DOHH2 (cell line): ENCODE measurements around the gene SMIM23.

Experiments
- H3F3A ChIP-seq: fragments of 200-600 bp; sonication (generic), shearing (Covaris generic); 2 replicates; pipeline ENCODE4 v1.6.0; 2016; ENCODE audit warnings: antibody characterized with exemption, mild to moderate bottlenecking; ENCODE audit not compliant: control insufficient read depth, insufficient read depth
- H3K27ac ChIP-seq: fragments of 200-600 bp; sonication (generic); 2 replicates; pipeline ENCODE4 v1.5.1; 2014; ENCODE audit warnings: low read depth, mild to moderate bottlenecking, low read length, moderate library complexity
- H3K27me3 ChIP-seq: fragments of 200-600 bp; sonication (generic); 2 replicates; pipeline ENCODE4 v1.6.1; 2014; ENCODE audit warnings: mild to moderate bottlenecking, low read length, mixed read lengths; ENCODE audit not compliant: control insufficient read depth
- H3K36me3 ChIP-seq: fragments of 200-600 bp; sonication (generic); 2 replicates; pipeline ENCODE4 v1.6.1; 2014; ENCODE audit warnings: mild to moderate bottlenecking, low read length, moderate library complexity, mixed read lengths; ENCODE audit not compliant: control insufficient read depth
- H3K4me1 ChIP-seq: fragments of 200-600 bp; sonication (generic); 2 replicates; pipeline ENCODE4 v1.6.1; 2014; ENCODE audit warnings: mild to moderate bottlenecking, low read length, mixed read lengths; ENCODE audit not compliant: control insufficient read depth
- H3K4me2 ChIP-seq: fragments of 200-600 bp; sonication (generic); 2 replicates; pipeline ENCODE4 v1.6.0; 2014; ENCODE audit warnings: mild to moderate bottlenecking, low read length, moderate library complexity
- H3K4me3 ChIP-seq: fragments of 200-600 bp; sonication (generic); 2 replicates; pipeline ENCODE4 v1.5.1; 2014; ENCODE audit warnings: mild to moderate bottlenecking, low read length, mixed read lengths
- H3K79me2 ChIP-seq: fragments of 200-600 bp; sonication (generic); 2 replicates; pipeline ENCODE4 v1.6.1; 2014; ENCODE audit warnings: mild to moderate bottlenecking, low read length, mixed read lengths; ENCODE audit not compliant: control insufficient read depth
- H3K9me2 ChIP-seq: fragments of 200-600 bp; sonication (generic); replicated peaks from 2 replicates; pipeline ENCODE4 v1.6.1; 2014; ENCODE audit warnings: mild to moderate bottlenecking, low read length, mixed read lengths; ENCODE audit not compliant: control insufficient read depth
- H3K9me3 ChIP-seq: fragments of 200-600 bp; sonication (generic); 2 replicates; pipeline ENCODE4 v1.6.1; 2014; ENCODE audit warnings: antibody characterized with exemption, low read length, mixed read lengths; ENCODE audit not compliant: control insufficient read depth, insufficient read depth
- H4K20me1 ChIP-seq: fragments of 200-600 bp; sonication (generic); 2 replicates; pipeline ENCODE4 v1.6.0; 2014; ENCODE audit warnings: low read depth, mild to moderate bottlenecking, antibody characterized with exemption, low read length, moderate library complexity; ENCODE audit not compliant: control insufficient read depth, insufficient read depth
- EZH2phosphoT487 ChIP-seq: fragments of 200-600 bp; sonication (generic); IDR thresholded peaks from 2 replicates; pipeline ENCODE4 v1.6.1; 2017; ENCODE audit warnings: borderline replicate concordance, mild to moderate bottlenecking, antibody characterized with exemption, low read length, moderate library complexity, mixed read lengths
- TF ChIP-seq, protein P1 (sequence below): fragments of 200-600 bp; sonication (generic); IDR thresholded peaks from one replicate; pipeline ENCODE4 v1.5.1; 2014; ENCODE audit warnings: antibody characterized with exemption, mild to moderate bottlenecking, low read depth, low read length; ENCODE audit not compliant: poor library complexity, severe bottlenecking

SMIM23 gene

DNA sequence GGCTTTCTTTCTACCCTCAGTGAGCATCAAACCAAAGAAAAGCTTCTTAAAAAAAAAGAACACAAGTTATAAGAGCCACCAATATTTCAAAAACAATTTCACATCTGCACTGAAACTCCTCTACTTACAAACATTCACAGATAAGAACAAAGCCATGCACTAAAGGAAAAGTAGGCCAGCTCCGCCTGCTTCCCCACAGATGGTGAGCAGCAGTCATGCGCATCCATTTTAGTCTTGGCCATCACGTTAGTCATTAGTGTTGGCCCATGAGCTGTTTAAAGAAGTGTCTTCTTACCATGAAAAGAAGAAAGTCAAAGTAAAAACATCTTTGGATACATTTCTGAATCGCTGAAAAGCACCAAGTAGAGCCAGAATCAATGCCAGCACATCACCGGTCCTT is 40.0 kb upstream of the SMIM23 start:
- no peak overlapping the region for H3K4me3 ChIP-seq
- no peaks in the 10 kb centered on the region for H3K9me2 ChIP-seq
- H4K20me1 ChIP-seq, result no peaks in the 10 kb centered on the region
- H3K9me3 ChIP-seq, result no peaks in the 10 kb centered on the region
- TF ChIP-seq, protein P1, sequence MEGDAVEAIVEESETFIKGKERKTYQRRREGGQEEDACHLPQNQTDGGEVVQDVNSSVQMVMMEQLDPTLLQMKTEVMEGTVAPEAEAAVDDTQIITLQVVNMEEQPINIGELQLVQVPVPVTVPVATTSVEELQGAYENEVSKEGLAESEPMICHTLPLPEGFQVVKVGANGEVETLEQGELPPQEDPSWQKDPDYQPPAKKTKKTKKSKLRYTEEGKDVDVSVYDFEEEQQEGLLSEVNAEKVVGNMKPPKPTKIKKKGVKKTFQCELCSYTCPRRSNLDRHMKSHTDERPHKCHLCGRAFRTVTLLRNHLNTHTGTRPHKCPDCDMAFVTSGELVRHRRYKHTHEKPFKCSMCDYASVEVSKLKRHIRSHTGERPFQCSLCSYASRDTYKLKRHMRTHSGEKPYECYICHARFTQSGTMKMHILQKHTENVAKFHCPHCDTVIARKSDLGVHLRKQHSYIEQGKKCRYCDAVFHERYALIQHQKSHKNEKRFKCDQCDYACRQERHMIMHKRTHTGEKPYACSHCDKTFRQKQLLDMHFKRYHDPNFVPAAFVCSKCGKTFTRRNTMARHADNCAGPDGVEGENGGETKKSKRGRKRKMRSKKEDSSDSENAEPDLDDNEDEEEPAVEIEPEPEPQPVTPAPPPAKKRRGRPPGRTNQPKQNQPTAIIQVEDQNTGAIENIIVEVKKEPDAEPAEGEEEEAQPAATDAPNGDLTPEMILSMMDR, result no peak
- no peak for TF ChIP-seq EZH2phosphoT487
- H3K4me1 ChIP-seq, result peaks cover 7% of the 10 kb centered on the region
- no peaks in the 10 kb centered on the region for H3K36me3 ChIP-seq
- no peaks in the 10 kb centered on the region for H3F3A ChIP-seq
- no peak overlapping the region for H3K27ac ChIP-seq
- peaks cover 3% of the 10 kb centered on the region; the same call in 1 of the 2 replicates for H3K27me3 ChIP-seq
- no peaks in the 10 kb centered on the region for H3K79me2 ChIP-seq
- no peak overlapping the region for H3K4me2 ChIP-seq

DNA sequence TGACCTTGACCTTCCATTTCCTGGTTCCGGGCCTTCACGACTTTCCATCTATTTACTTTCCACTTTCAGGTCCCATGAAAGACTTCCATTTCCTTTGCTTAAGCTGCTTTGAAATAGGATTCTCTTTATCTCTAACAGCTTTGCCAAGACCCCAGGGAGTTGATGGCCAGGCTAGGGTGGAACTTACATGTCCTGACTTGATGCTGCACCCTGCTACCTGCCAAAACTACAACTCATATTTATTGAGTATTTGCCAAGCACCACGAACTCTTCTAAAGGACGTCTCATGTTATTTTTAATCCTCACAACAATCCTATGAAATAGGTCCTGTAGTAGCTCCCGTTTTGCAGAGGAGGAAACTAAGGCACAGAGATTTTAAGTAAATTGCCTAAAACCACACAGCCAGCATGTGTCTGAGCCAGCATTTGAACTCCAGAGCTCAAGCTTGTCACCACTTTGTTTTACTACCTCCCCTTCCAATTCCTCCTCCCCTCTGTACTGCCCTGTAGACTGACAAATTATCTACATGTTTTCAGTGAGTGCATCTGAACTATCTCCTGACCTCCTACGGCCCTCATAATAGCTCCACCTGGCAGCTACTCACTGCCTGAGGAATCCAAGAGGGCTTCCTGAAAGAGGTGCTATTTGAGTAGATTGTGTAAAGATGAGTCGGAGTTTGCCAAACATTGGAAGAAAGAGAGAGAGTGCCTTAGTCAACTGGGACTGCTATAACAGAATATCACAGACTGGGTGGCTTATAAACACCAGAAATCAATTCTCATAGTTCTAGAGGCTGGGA is 38.4 kb upstream of the SMIM23 start:
- Histone ChIP-seq H3K9me2 (no peaks in the 10 kb centered on the region), H3K9me3 (no peaks in the 10 kb centered on the region), H3K4me1 (peaks cover 5% of the 10 kb centered on the region)

DNA sequence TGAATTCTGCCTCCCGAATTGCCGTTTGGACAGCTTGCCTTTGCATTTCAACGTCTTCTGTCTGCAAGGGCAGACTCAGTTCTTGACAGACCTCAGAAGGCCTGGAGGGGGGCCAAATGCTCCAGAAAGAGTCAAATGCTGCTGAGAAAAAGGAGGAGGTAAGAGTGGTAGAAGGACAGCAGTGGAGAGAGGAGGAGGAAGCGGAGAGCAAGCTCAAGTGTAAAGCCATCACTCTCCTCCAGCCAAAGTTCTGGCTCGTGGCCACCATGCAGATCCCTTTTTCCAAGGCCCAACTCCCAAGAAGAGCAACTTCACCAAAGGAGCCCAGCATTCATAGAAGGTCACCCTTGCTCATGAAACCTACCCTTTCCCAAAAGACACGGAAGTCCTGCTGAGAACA is 36.9 kb upstream of the SMIM23 start:
- Histone ChIP-seq H4K20me1 (no peaks in the 10 kb centered on the region), H3K9me2 (no peaks in the 10 kb centered on the region)

More for the DNA sequence above, 38.4 kb upstream of the SMIM23 start:
- Histone ChIP-seq H3F3A (no peaks in the 10 kb centered on the region), H3K36me3 (no peaks in the 10 kb centered on the region), H3K27ac (no peak overlapping the region), H4K20me1 (no peaks in the 10 kb centered on the region), H3K4me2 (no peak overlapping the region), H3K27me3 (peaks cover 3% of the 10 kb centered on the region; the same call in 1 of the 2 replicates), H3K4me3 (no peak overlapping the region), H3K79me2 (no peaks in the 10 kb centered on the region)
- no peak for TF ChIP-seq EZH2phosphoT487
- TF ChIP-seq, protein P1, result no peak

More for the DNA sequence above, 36.9 kb upstream of the SMIM23 start:
- H3K4me3 ChIP-seq, result no peak overlapping the region
- no peak overlapping the region for H3K4me2 ChIP-seq
- no peaks in the 10 kb centered on the region for H3K36me3 ChIP-seq
- no peaks in the 10 kb centered on the region for H3K9me3 ChIP-seq
- no peak overlapping the region for H3K27ac ChIP-seq
- no peaks in the 10 kb centered on the region for H3K4me1 ChIP-seq
- no peak for TF ChIP-seq EZH2phosphoT487
- TF ChIP-seq, protein P1, result no peak
- H3K27me3 ChIP-seq, result peaks cover 3% of the 10 kb centered on the region; the same call in 1 of the 2 replicates
- H3K79me2 ChIP-seq, result no peaks in the 10 kb centered on the region
- H3F3A ChIP-seq, result no peaks in the 10 kb centered on the region
